ENCODE measurements around the gene TCP11. TPM values are rescaled to one million over a fixed set of nuclear protein-coding genes. Genes with fewer than 3 reads are reported as not detected.
A peak's percentile ranks its signal among the peaks of the same experiment; 100 is the strongest.

Gene TCP11
- total and polyA plus RNA-seq, 2 of the 13 experiments (the other 11 are each of a cell fraction or from before 2014, with no cell fraction given) = 0.04 TPM; not detected in 1

GRCh38 chr6:35093118-35093445 lies 48.1 kb downstream of the TCP11 start (continued):
- no peak for TF ChIP-seq ZNF407 (CRISPR knock-in tag; IDR thresholded peaks at IDR 0.05; ENCODE audit: not compliant biosample characterization)

GRCh38 chr6:35092362-35093117 lies 48.6 kb downstream of the TCP11 start:
- no peak for TF ChIP-seq PATZ1 (CRISPR knock-in tag; IDR thresholded peaks at IDR 0.05)
- peak; percentile 44; the same call in 1 of the 2 replicates for TF ChIP-seq PRDM10 (CRISPR knock-in tag; IDR thresholded peaks at IDR 0.05; ENCODE audit: low read depth)
- no peak overlapping the region for H3K9ac ChIP-seq (ENCODE audit: insufficient read depth, low read depth, low read length)
- no peaks in the 10 kb centered on the region for H3K9me3 ChIP-seq (ENCODE audit: low read length)
- H3K27me3 ChIP-seq (ENCODE audit: control insufficient read depth in 1 of 2, insufficient read depth in 2 of 2, low read length in 2 of 2) = no peaks in the 10 kb centered on the region
- ATAC-seq (no peak), FAIRE-seq (no peak), DNase-seq (ENCODE audit: low spot score) (no peak)
- intact Hi-C loops (cut with micrococcal nuclease; ENCODE audit: unreplicated experiment) (no loop called here), in situ Hi-C loops (cut with HindIII; ENCODE audit: extremely low pct_ligation_motif_present, low pct_unique_long_range_greater_than_20kb) (no loop called here)
- CTCF ChIA-PET (ENCODE audit: low intra/inter-chr PET ratio, low total read pairs) = no interaction called here
- H3K27ac ChIP-seq (ENCODE audit: extremely low read length, insufficient read depth, low read length) = no peak overlapping the region
- H3K36me3 ChIP-seq (replicated peaks in 1 of 2; ENCODE audit: control insufficient read depth in 1 of 2, insufficient read depth in 2 of 2, low read length in 2 of 2) = peaks cover 3 to 12% of the 10 kb centered on the region in 2 experiments; a peak in 2 of 5 replicates
- H3K4me3 ChIP-seq (replicated peaks in 1 of 3; ENCODE audit: insufficient read depth in 1 of 3, low read depth in 2 of 3, low read length in 3 of 3) = no peak overlapping the region
- no peak overlapping the region for H3K4me2 ChIP-seq (ENCODE audit: low read depth, low read length)
- POLR2A ChIA-PET = no interaction called here
- no peak overlapping the region for H2AFZ ChIP-seq (ENCODE audit: low read length)
- no peaks in the 10 kb centered on the region for H3K79me2 ChIP-seq (ENCODE audit: insufficient read depth, low read length)
- WGBS (ENCODE audit: low lambda C conversion rate) = 75% methylated on average over 5 of the region's 5 CpGs
- no TSS peak for BruUV-seq (replicated peaks)
- H4K20me1 ChIP-seq (ENCODE audit: insufficient read depth, low read length) = no peaks in the 10 kb centered on the region
- peaks cover 21% of the 10 kb centered on the region for H3K4me1 ChIP-seq (ENCODE audit: insufficient read depth, low read length)

Measured in HepG2 (cell line).